Neural cell (in vitro differentiated cells): ENCODE measurements around the gene IMMP2L. TPM values are rescaled to one million over a fixed set of nuclear protein-coding genes. Genes with fewer than 3 reads are reported as not detected.

Experiments used
- H2AFZ ChIP-seq: fragments of 200-600, 300-800 bp; sonication (generic), shearing (Covaris generic); 2 replicates; pipeline ENCODE4 v1.6.0; 2014; ENCODE audit warnings: low read depth, mild to moderate bottlenecking, antibody characterized with exemption, low read length, moderate library complexity
- H3F3A ChIP-seq: fragments of 200-600 bp; shearing (Covaris generic); 2 replicates; pipeline ENCODE4 v1.6.1; 2016; ENCODE audit warnings: mild to moderate bottlenecking, moderate library complexity, mixed read lengths, antibody characterized with exemption, low read length; ENCODE audit not compliant: insufficient read depth, poor library complexity, severe bottlenecking
- H3K27ac ChIP-seq: fragments of 200-600, 300-800 bp; sonication (generic), shearing (Covaris generic); 2 replicates; pipeline ENCODE4 v1.5.1; 2014; ENCODE audit warnings: mild to moderate bottlenecking, low read length, moderate library complexity
- H3K27me3 ChIP-seq: fragments of 300-800, 200-600 bp; sonication (generic), shearing (Covaris generic); 2 replicates; pipeline ENCODE4 v1.6.0; 2014; ENCODE audit warnings: mild to moderate bottlenecking, low read depth, low read length, moderate library complexity; ENCODE audit not compliant: insufficient read depth
- H3K36me3 ChIP-seq: fragments of 300-800, 200-600 bp; sonication (generic), shearing (Covaris generic); 2 replicates; pipeline ENCODE4 v1.5.1; 2014; ENCODE audit warnings: mild to moderate bottlenecking, antibody characterized with exemption, low read length, moderate library complexity; ENCODE audit not compliant: insufficient read depth
- H3K4me2 ChIP-seq: fragments of 300-800, 200-600 bp; sonication (generic), shearing (Covaris generic); 2 replicates; pipeline ENCODE4 v1.6.0; 2014; ENCODE audit warnings: mild to moderate bottlenecking, low read length
- H3K4me3 ChIP-seq: fragments of 300-800, 200-600 bp; sonication (generic), shearing (Covaris generic); 2 replicates; pipeline ENCODE4 v1.5.1; 2014; ENCODE audit warnings: mild to moderate bottlenecking, low read length, moderate library complexity
- H3K79me2 ChIP-seq: fragments of 200-600 bp; shearing (Covaris generic); replicated peaks from 2 replicates; pipeline ENCODE4 v1.6.0; 2014; ENCODE audit warnings: mild to moderate bottlenecking, low read length, moderate library complexity; ENCODE audit not compliant: insufficient read depth
- H3K9ac ChIP-seq: fragments of 300-800, 200-600 bp; sonication (generic), shearing (Covaris generic); 2 replicates; pipeline ENCODE4 v1.6.1; 2016; ENCODE audit warnings: mild to moderate bottlenecking, low read length, mixed read lengths
- H3K9me2 ChIP-seq: fragments of 200-600 bp; shearing (Covaris generic); 2 replicates; pipeline ENCODE4 v1.6.1; 2016; ENCODE audit warnings: mild to moderate bottlenecking, low read length, mixed read lengths; ENCODE audit not compliant: insufficient read depth
- H3K9me3 ChIP-seq: fragments of 200-600, 300-800 bp; sonication (generic), shearing (Covaris generic); 2 replicates; pipeline ENCODE4 v1.6.1; 2016; ENCODE audit warnings: mild to moderate bottlenecking, mixed run types, low read length, moderate library complexity, mixed read lengths
- H4K20me1 ChIP-seq: fragments of 200-600 bp; shearing (Covaris generic); 2 replicates; pipeline ENCODE4 v1.6.1; 2016; ENCODE audit warnings: mild to moderate bottlenecking, mixed run types; ENCODE audit not compliant: insufficient read depth
- CTCF ChIP-seq: fragments of 450-650 bp; IDR thresholded peaks from 2 replicates; pipeline ENCODE4 v1.5.1; 2014; ENCODE audit warnings: antibody characterized with exemption, mild to moderate bottlenecking, moderate library complexity; ENCODE audit not compliant: poor library complexity, severe bottlenecking
- EP300 ChIP-seq: fragments of 450-650 bp; conservative IDR thresholded peaks from 2 replicates; pipeline ENCODE4 v1.6.1; 2014; ENCODE audit warnings: antibody characterized with exemption, mild to moderate bottlenecking, moderate library complexity; ENCODE audit not compliant: poor library complexity, severe bottlenecking
- EZH2 ChIP-seq: fragments of 200-600, 300-800 bp; shearing (Covaris generic), sonication (generic); IDR thresholded peaks from 2 replicates; pipeline ENCODE4 v1.6.1; 2014; ENCODE audit warnings: antibody characterized with exemption, low read length, borderline replicate concordance, mild to moderate bottlenecking; ENCODE audit not compliant: insufficient read depth, poor library complexity, severe bottlenecking
- MXI1 ChIP-seq: fragments of 450-650 bp; conservative IDR thresholded peaks from 2 replicates; pipeline ENCODE4 v1.6.1; 2014; ENCODE audit warnings: antibody characterized with exemption, mild to moderate bottlenecking; ENCODE audit not compliant: poor library complexity, severe bottlenecking
- POLR2AphosphoS5 ChIP-seq: IDR thresholded peaks from 2 replicates; pipeline ENCODE4 v1.6.1; 2012
- RAD21 ChIP-seq: fragments of 450-650 bp; conservative IDR thresholded peaks from 2 replicates; pipeline ENCODE4 v1.6.1; 2014; ENCODE audit warnings: antibody characterized with exemption, mild to moderate bottlenecking, moderate library complexity
- REST ChIP-seq: IDR thresholded peaks from 2 replicates; pipeline ENCODE4 v1.6.1; 2012; ENCODE audit warnings: borderline replicate concordance
- SMC3 ChIP-seq: fragments of 450-650 bp; conservative IDR thresholded peaks from 2 replicates; pipeline ENCODE4 v1.6.1; 2014; ENCODE audit warnings: antibody characterized with exemption, mild to moderate bottlenecking, moderate library complexity; ENCODE audit not compliant: poor library complexity
- TAF1 ChIP-seq: IDR thresholded peaks from 2 replicates; pipeline ENCODE4 v1.6.1; 2012; ENCODE audit warnings: low read depth
- polyA plus RNA-seq: library from polyadenylated mRNA; depleted of rRNA; stranded (reverse); fragments of >200 nt; gene quantifications from 2 replicates; pipeline ENCODE4 v1.2.3, GENCODE V29; 2014

Gene IMMP2L
- polyA plus RNA-seq, 1 donor from 2014 or later: 9.7 TPM

- peak overlapping the region; percentile 72 for H3K4me3 ChIP-seq
- no peak overlapping the region for H3K9ac ChIP-seq
- no peaks in the 10 kb centered on the region for H3K27me3 ChIP-seq
- H2AFZ ChIP-seq: no peak overlapping the region
- no peaks in the 10 kb centered on the region for H3K9me3 ChIP-seq
- H3K9me2 ChIP-seq: no peaks in the 10 kb centered on the region
- peaks cover 87% of the 10 kb centered on the region for H3K79me2 ChIP-seq
- no peaks in the 10 kb centered on the region for H4K20me1 ChIP-seq
- H3K36me3 ChIP-seq: peaks cover 16% of the 10 kb centered on the region
- no peaks in the 10 kb centered on the region for H3F3A ChIP-seq
- H3K4me2 ChIP-seq: no peak overlapping the region
- H3K27ac ChIP-seq: no peak overlapping the region
- TF ChIP-seq RAD21 (no peak), REST (no peak), EZH2 (no peak), POLR2AphosphoS5 (no peak), SMC3 (no peak), TAF1 (no peak), MXI1 (no peak), EP300 (no peak), CTCF (no peak)
Measured at GRCh38 chr7:111098926-111099250, 463.4 kb downstream of the IMMP2L start.

GRCh38 chr7:111098011-111098925 lies 464.0 kb downstream of the IMMP2L start:
- no peak overlapping the region for H3K27ac ChIP-seq
- peak overlapping the region; percentile 72 for H3K4me3 ChIP-seq
- TF ChIP-seq CTCF: peak; percentile 78
- peak; percentile 84 for TF ChIP-seq RAD21
- TF ChIP-seq SMC3: peak; percentile 76
- TF ChIP-seq EP300: no peak
- H3K79me2 ChIP-seq: peaks cover 93% of the 10 kb centered on the region
- no peak overlapping the region for H2AFZ ChIP-seq
- H3K9ac ChIP-seq: no peak overlapping the region
- H3K36me3 ChIP-seq: peaks cover 13% of the 10 kb centered on the region
- no peaks in the 10 kb centered on the region for H3K27me3 ChIP-seq
- H4K20me1 ChIP-seq: no peaks in the 10 kb centered on the region
- H3K9me3 ChIP-seq: no peaks in the 10 kb centered on the region
- H3K4me2 ChIP-seq: peak overlapping the region; percentile 21
- no peaks in the 10 kb centered on the region for H3F3A ChIP-seq
- no peaks in the 10 kb centered on the region for H3K9me2 ChIP-seq
